GM18868 (cell line): ENCODE measurements around the gene OGFOD2.
A peak's percentile ranks its signal among the peaks of the same experiment; 100 is the strongest.

Source experiments
- ATAC-seq: cut with Tn5 transposase; IDR thresholded peaks from one replicate; pipeline ENCODE4 v1.9.1; 2021; ENCODE audit warnings: mild to moderate bottlenecking, moderate library complexity; ENCODE audit not compliant: unreplicated experiment

Gene OGFOD2

DNA sequence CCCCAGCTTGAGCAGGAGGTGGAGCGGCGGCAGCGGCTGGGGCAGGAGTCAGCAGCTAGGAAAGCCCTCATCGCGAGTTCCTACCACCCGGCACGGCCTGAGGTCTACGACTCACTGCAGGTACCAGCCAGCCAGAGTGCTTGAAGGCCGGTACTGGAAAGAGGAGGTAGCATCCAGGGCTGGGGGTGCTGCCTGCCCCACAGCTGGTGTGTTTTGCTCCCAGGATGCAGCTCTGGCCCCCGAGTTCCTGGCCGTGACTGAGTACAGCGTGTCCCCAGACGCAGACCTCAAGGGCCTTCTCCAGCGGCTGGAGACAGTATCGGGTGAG lies 1.6 kb downstream of the OGFOD2 start:
- no peak for ATAC-seq

DNA sequence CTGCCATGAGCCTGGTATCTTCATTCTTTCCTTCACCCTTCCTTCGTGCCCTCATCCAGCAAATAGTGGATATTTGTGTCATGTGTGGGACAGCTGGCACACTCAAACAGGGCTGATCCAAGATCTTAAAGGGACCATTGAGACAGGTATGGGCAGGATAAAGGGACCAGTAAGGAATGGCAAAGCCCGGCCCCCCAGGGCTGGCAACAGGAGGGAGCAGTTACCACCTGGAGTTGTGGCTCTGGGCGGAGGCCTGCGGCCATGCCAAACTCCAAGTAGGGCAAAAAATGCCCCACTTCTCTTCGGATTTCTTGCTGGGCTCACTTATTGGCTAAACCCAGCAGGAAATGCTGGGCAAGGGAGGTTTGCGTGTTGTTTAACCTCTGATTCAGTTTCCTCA lies 2.1 kb downstream of the OGFOD2 start:
- no peak for ATAC-seq

GRCh38 chr12:122977655-122978392 lies 2.8 kb downstream of the OGFOD2 start:
- ATAC-seq: no peak

DNA sequence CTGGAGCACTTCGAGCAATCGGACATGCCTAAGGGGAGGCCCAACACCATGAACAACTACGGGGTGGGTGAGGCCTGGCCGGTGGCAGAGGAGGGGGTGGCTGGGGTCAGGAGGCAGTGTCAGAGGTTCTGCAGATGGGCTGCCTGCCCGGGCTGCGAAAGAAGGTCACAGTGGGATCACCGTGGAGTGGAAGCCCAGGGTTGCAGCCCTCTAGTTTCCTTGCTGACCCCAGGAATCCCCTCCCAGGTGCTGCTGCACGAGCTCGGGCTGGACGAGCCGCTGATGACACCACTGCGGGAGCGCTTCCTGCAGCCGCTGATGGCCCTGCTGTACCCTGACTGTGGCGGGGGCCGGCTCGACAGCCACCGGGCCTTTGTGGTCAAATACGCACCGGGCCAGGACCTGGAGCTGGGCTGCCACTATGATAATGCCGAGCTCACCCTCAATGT lies 3.5 kb downstream of the OGFOD2 start:
- ATAC-seq: no peak

DNA sequence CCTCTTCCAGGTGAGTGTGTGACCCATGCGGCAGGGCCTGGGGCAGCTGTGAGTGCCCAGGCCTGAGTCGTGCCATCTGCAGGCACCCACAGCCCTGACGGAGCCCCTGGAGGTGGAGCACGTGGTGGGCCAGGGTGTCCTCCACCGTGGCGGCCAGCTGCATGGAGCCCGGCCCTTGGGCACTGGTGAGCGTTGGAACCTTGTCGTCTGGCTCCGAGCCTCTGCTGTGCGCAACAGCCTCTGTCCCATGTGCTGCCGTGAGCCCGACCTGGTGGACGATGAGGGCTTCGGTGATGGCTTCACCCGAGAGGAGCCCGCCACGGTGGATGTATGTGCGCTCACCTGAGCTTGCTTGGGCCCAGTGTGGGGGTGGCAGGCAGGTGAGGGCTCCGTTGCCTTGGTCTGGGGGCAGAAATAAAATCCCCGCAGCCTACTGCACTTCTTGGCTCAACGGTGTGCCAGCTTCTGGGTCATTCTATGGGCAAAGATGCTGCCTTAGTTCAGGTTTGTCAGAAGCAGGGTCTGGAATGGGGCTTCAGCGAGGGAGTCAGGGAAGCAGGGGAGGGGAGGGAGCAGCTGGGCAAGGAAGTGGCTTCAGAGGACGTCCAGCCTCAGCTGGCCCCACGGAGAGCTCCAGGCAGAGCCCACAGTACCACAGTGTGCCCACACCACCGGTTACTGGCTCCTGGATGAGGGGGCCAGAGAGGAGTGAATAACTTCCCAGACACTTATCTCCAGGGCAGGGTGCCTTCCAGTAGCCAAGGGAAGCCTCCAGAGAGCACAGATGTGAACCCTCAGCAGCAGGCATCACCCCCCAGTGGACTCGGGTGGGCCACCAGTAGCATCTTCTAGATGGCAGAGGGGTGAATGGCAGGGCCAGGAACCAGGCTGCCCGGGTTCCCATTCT lies 4.2 kb downstream of the OGFOD2 start:
- no peak for ATAC-seq

GRCh38 chr12:122979908-122980182 lies 4.8 kb downstream of the OGFOD2 start:
- ATAC-seq: no peak

DNA sequence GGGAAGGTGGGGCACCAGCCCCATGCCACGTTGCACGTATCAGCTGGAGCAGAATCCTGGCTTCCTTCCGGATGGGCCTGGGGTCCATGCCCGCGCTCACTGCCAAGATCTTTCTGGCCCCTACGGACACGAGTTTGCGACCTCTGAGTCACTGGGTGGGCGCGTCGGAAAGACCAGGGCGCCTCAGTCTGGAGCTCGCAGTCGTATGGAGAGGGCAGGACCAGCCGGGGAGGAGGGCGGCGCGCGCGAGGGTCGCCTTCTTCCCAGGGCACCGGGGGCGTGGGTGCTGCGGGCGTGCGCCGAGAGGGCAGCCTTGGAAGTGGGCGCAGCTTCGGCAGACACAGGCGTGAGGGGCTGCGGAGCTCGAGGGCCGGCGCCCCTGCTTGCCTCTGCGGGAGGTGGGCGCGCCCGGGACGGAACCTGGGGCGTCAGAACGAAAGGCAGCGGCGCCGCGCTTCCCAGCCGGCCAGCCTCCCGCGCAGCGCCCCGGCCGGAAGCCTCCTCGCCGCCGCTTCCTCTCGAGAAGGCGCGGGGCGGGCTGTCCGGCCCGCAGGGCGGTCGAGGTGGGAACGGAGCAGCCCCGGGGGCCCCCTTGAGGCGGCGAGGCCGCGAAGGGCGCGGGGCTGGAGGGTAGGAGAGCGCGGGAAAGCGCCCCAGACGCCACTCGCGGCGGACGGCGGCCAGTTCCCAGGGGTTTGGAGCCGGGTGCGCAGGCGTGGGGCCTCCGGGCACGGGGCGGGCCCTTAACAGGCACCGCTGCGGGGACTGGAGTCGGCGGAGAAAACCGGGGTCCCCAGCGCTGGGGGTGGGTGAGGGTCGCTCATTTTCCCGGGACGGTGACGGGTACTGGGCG lies 5.4 kb downstream of the OGFOD2 start, which contains the start of gene ARL6IP4:
Gene ARL6IP4 (plus strand): TSS at position 499 of the 853 bp plus-strand sequence. CDS start 459 bp downstream, outside the sequence.
- ATAC-seq: peak; percentile 63

GRCh38 chr12:122981036-122981471 lies 6.0 kb downstream of the OGFOD2 start:
- peak; percentile 24 for ATAC-seq

DNA sequence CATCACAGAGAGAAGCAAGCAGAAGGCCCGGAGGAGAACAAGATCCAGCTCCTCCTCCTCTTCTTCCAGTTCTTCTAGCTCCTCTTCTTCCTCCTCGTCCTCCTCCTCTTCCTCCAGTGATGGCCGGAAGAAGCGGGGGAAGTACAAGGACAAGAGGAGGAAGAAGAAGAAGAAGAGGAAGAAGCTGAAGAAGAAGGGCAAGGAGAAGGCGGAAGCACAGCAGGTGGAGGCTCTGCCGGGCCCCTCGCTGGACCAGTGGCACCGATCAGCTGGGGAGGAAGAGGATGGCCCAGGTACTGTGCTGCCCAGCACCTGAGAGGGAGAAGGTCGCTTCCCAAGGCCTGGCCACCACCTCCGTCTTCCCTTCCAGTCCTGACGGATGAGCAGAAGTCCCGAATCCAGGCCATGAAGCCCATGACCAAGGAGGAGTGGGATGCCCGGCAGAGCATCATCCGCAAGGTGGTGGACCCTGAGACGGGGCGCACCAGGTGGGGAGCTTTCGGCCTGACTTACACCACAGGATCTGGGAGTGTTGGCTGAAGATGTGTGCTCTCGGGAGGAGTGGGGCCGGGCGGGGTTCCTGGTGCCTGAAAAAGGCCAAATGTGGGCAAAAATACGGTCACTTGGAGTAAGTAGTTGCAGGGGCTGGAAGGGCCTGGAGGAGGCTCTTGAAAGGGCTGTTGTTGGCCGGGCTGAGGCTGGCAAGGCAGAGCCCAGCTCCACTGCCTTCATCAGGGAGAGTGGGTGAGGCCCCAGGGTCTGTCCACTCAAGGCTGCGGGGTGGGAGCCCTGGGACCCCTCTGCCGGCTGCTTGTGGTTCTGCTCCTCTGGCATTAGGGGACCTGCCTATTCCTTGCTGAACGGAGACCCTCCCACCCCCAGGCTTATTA lies 6.8 kb downstream of the OGFOD2 start:
- ATAC-seq: no peak

GRCh38 chr12:122982477-122982815 lies 7.4 kb downstream of the OGFOD2 start:
- ATAC-seq: no peak

- no peak for ATAC-seq
Observed at GRCh38 chr12:122982963-122983788, 8.1 kb downstream of the OGFOD2 start.

DNA sequence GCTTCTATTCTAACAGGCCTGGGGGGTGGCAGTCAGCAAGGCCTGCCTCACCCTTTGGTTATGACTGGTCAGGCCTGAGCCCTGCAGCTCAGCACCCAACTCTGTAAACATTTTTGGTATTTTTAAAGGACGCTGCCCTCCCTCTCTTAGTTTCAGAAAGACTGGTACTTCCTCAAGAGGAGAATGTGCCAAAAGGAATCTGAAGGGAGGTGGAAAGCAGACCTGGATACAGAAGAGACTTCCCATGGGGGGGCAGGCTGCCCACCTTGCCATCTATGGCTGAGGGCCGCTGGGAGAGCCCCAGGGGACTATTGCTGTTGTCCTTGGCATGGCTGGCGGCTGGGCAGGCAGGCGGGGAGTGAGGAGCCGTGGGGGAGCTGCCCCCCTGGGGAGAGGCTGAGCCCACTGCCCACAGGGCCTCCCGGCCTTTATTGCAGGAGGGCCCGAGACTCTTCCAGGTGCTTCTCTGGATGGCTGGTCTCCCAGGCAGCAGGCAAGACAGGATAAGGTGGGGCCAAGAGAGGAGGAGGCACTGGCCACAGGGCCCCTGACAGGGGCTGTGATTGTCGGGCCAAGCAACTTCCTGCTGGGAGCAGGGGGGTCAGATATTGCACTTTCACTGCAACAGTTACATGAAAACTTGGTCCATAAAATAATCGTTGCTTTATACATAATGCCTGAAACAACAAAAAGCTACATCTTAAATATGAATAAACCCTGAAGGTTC lies 8.9 kb downstream of the OGFOD2 start:
- no peak for ATAC-seq

DNA sequence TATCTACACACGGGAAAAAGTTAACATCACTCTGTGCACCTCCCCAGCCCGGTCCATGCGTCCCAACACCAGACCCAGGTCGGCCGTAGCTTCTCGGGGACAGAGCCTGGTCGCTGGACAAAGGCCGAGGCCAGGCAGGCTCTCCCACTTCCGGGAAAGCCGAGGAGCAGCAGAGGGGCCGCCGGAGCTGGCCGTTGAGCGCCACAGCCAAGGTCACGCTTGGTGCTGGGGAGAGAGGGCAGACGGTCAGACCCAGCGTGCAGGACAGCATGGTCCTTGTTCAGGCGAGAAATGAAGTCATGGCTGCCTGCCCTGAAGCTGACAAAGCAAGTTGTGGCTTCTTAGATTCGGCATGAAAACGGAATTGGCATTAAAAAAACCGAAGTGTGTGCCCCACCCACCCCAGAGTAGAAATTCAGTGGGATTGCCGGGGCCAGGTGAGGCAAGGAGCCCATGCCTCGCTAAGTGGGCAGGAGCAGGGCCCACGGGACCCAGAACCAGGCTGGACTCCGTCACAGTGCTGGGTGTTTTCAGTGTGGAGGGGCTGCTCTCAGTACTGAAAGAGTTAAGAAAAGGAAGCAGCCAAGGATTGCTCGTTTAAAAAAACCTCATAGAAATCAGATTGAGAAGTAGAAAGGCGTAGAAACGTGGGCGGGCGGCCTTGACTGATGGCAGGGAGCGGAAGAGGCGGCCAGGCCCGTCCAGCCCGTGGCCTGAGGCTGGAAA lies 9.7 kb downstream of the OGFOD2 start:
- ATAC-seq: no peak

DNA sequence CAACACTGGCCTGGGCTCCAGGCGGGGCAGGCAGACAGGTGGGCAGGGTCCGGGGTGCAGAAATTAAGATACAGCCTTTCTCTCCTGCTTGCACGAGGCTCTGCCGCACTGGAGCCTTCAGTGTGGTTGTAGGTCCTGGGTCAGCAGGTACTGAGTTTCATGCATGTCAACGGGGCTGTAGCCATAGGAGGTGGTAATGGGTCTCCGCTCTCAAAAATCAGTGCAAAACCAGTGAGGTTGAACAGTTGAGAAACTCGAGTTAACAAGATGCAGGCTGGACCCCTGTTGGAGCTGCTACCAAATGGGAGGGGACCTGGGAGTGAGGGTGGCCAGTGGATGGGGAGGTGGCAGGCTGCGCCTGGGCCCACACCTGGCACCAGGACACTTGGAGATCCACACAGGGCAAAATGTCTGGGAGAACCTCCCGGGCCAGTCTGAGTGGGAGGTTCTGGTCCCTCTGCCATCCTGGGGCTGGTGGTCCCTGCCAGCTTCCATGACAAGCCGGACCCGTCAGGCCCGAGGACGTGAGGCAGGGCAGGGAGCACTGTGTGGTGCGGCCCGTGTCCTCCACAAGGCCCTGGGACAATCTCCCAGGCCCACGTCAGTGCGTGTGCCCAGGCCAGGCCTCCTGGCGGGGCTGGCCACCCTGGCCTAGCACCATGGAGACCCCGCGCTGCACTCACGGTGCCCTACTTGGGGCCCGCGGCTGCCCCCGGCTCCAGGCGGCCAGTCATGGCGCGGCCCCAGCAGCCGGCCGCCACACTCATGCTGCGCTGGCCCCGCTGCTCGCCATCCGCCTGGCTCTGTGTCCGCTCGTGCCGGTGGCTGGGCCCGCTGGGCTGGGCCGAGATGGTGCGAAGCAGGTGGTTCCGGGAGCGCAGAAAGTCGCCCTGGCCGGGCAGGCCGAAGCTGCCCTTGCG lies 10.6 kb downstream of the OGFOD2 start:
- no peak for ATAC-seq

GRCh38 chr12:122986258-122986871 lies 11.3 kb downstream of the OGFOD2 start:
- ATAC-seq: no peak

DNA sequence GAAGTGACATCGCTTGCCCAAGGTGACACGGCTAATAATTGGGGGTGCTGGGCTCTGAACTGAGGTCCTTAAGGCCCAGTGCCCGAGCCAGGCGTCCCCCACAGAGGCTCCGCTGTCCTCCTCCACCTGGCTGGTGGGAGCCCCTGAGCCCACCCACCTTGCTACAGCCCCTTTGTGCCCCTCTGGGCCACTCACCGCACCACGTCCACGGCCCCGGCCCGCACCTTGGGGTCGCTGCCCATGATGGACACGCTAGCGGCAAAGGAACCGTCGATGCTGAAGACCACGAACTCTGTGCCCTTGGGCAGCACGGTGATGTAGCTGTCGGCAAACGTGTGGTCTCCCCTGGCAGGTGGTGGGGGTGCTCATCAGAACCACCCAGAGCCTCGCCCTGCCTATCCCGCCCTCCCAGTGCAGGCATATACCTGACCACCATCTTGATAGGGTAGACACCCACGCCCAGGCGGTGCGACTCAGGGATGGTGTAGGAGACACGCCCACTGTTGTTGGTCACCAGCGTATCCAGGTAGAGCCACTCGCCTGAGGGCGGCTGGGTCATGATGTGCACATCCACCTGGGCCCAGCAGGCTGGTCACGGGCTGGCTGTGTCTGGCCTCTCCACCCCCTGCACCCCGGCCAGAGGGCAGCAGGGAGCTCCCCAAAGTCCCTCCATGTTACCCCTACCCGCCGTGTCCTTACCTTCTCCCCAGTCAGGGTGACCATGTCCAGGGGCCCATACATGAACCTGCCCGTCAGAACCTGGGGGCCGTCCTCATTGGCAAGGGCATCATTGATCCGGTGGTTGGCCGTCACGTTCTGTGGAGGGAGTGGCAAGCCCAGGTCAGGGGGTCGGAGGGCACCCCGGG lies 12.3 kb downstream of the OGFOD2 start:
- ATAC-seq: no peak
